GM18951 (cell line): ENCODE data around the gene EXOSC1.
A peak's percentile ranks its signal among the peaks of the same experiment; 100 is the strongest.
"Not testable (repeated sequence)": the region's sequence is repeated elsewhere in the genome, so short reads cannot be mapped to it uniquely, and the experiment has no call there.

ENCODE experiments used
- POLR2A ChIP-seq: IDR thresholded peaks from 4 replicates; pipeline ENCODE4 v1.6.1; 2011; ENCODE audit warnings: mild to moderate bottlenecking; ENCODE audit not compliant: insufficient read length, insufficient read depth; ENCODE audit errors: extremely low read depth
- in situ Hi-C: fragments of 300-500 bp; cut with MboI; formaldehyde crosslinking; loops from one replicate; pipeline ENCODE4 v1.12.0; 2022; ENCODE audit warnings: low sequenced_read_pairs, mixed read lengths, inconsistent platforms; ENCODE audit not compliant: unreplicated experiment

The EXOSC1 gene

DNA sequence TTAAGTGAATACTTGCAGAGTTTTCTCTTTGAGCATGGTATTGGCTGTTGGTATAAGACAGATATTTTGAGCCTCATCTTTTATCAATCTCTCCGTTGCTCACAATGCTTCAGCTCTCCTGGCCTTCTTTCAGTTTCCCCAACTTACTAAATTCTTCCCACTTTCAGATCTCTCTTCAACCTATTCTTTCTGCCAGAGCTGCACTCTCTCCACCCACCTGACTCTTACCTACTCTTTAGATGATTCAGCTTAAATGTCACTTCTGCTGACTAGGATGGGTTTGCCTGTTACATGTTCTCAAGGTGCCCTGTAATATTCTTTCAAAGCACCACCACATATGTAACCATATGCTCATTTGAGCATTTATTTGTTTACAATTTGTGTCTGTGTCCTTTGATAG is 1.6 kb downstream of the EXOSC1 start:
- in situ Hi-C loops, result no loop called here
- no peak for TF ChIP-seq POLR2A

DNA sequence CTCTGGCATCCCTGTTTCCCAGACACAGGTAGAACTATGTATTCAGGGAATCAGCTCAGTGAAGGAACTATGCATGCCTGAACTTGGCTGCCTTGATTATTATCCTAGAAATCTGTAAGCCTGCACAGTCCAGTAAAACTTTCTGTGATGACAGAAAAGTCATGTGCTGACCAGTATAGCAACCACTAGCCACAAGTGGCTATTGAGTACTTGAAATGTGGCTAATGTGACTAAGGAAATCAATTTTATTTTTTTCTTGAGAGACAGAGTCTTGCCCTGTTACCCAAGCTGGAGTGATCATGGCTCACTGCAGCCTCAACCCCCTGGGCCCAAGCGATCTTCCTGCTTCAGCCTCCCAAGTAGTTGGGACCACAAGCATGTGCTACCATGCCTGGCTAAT is 3.5 kb downstream of the EXOSC1 start:
- in situ Hi-C loops, result no loop called here

DNA sequence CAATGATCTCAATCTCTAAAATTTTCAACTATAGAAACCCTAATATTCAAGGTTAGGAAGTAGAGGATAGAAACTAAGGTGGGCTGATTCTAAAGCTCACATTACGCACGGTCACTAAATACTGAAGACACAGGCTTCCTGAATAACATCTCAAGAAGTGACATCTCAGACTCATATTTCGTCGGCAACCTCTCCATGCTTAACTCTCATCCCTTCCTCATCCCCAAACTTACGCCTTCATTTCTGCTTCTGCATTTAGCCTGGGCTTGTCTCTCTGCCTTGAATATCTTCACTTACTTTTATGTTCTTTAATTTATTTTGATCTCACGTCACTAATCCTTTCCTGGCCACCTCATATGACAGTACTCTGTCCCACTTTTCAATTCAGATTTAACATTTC is 10.6 kb downstream of the EXOSC1 start:
- in situ Hi-C loops, result no loop called here
- TF ChIP-seq POLR2A, result no peak

More for the DNA sequence above, 3.5 kb downstream of the EXOSC1 start:
- no peak for TF ChIP-seq POLR2A

DNA sequence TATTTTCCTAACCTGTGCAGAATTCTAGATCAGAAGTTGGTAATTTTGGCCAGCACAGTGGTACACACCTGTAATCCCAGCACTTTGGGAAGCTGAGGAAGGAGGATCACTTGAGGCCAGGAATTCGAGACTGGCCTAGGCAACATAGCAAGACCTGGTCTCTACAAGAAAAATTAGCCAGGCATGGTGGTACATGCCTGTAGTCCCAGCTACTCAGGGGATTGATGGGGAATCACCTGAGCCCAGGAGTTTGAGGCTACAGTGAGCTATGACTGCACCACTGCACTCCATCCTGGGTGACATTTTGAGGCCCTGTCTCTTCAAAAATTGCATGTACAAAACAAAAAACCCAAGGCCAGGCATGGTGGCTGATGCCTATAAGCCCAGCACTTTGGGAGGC is 11.2 kb downstream of the EXOSC1 start:
- in situ Hi-C loops, result no loop called here
- no peak for TF ChIP-seq POLR2A

DNA sequence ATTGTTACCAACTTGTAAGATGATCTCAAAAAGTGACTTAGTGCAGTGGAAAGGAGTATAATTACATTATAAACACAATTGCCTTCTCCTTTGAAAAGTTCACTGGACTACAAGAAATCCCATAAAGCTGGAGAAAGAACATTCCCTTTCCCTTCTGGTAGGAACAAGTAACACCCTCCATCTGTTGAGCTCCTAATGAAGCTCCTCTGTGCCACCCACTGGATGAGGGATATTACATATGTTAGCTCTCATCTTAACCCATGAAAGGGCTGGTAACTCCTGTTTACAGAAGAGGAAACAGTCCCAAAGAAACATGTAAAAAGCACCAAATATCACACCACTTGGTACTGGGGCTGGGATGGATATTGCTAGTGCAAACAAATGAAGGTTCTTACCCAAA is 11.8 kb downstream of the EXOSC1 start:
- no peak for TF ChIP-seq POLR2A
- in situ Hi-C loops, result no loop called here

DNA sequence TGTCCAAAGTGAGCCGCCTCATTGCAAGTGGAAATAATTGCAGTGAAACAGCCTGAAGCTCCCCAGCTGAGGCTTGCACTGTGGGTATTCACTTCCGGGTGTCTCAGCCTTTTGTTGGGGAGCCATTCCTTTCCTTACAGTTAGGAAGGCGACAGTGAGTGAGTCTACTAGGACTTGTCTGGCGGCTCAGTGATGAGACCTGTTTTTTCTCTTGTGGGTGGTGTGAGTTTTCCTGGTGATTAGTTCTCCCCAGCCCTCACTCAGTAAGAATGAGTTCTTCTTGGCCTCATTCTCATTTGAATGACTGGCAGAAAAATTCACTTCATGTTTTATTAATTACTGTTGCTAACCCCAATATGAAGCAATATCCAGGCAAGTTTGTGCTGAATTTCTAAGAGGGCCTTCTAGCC is 17.2 kb downstream of the EXOSC1 start:
- in situ Hi-C loops, result no loop called here
- no peak for TF ChIP-seq POLR2A

DNA sequence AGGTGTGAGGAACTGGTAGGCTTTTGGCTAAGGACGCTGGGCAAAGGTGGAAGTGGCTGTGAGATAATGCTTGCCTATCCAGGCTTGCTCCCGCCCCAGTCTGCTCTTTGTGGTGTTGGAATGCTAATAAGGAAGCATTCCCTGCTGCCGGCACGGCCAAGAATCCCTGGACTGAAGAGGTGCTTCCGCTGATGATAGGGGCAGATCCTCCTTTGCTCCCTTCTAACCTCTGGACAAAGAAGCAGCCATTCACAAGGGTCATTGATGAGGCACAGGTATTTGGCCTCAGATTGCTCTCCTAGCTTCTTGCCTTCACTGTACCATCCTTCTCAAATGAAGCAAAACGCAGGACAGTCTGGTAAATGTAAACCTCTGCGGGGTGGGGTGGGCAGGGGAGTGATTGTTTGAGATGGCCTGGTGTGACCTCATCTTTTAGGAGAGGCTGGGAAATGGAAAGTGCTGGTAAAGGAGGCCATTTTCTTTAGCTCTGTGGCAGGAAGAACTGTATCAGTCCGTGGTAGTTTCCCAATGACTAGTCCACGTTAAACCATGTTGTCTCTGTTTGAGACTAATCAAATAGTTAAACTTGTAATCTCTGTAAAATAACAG is 18.1 kb downstream of the EXOSC1 start:
- in situ Hi-C loops, result no loop called here
- no peak for TF ChIP-seq POLR2A

DNA sequence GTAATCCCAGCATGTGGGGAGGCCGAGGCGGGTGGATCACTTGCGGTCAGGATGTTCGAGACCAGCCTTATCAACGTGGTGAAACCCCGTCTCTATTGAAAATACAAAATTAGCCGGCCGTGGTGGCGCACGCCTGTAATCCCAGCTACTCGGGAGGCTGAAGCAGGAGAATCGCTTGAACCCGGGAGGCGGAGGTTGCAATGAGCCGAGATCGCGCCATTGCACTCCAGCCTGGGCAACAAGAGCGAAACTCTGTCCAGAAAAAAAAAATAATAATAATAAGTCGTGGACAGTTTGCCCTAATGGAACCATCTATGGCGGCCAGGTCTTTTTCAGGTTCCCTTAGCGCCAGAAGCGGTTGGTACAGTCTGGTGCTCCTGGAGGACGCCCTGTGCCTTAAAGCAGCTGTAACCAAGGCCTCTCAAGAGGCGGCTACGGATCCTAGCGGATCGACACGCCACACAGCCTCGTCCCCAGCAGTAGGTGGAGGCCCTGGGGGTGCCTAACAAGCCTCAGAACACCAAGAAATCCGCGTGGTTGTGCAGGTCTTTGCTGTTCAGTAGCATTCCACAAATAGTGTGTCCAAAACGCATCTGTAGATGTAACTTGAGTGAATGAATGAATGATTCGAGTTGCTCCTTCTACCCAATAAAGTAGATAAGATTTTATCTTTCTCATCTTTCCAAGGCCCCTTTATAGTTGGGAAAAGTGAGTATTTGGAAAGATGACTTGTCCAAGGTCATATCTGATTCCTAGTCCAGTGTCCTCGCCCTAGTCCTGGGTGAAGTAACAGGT is 18.8 kb downstream of the EXOSC1 start:
- TF ChIP-seq POLR2A, result no peak
- in situ Hi-C loops, result no loop called here

DNA sequence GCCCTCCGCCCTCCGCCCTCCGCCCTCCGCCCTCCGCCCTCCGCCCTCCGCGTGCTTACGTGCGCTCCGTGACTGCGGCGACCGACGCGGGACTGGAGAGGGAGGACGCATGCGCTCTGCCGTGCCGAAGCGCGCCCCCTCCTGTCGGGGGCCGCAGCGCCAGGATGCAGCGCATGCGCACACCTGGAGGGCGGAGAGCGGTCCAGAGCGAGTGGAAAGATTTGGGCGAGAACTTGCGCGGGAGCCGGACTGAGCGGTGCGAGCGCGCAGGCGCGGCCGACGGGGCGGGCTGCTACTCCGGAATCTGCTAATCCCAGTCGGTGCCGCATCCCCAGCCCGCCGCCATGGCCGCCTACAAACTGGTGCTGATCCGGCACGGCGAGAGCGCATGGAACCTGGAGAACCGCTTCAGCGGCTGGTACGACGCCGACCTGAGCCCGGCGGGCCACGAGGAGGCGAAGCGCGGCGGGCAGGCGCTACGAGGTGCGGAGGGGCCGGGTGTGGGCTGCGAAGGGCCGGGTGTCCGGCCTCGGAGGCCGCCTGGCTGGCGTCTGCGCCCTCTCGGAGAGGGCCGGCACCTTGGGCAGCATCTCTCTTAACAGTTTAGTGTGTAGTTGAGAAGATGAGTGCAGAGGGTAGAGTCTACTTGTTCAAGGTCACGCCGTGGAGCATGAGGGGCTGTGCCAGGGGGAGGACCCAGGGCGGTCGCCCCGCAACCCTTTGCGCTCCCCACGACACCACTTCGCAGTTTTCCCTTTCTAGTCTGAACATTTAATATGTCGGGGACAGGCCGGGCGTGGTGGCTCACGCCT is 19.6 kb downstream of the EXOSC1 start, which contains the start of gene PGAM1:
TSS of gene PGAM1 (plus strand) at position 228 of the 812 bp plus-strand sequence. CDS start at position 345, 117 bp downstream.
- TF ChIP-seq POLR2A, result peak; percentile 81
- in situ Hi-C loops, result no loop called here

DNA sequence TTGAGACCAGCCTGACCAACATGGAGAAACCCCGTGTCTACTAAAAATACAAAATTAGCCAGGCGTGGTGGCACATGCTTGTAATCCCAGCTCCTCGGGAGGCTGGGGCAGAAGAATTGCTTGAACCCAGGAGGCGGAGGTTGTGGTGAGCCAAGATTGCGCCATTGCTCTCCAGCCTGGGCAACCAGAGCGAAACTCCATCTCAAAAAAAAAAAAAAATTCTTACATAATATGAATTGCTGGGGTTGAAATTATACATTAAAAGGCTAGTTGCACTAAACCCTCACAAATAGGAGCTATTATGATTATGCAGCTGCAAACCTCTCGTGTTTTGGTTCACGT is 22.1 kb downstream of the EXOSC1 start:
- in situ Hi-C loops, result not testable (repeated sequence)

DNA sequence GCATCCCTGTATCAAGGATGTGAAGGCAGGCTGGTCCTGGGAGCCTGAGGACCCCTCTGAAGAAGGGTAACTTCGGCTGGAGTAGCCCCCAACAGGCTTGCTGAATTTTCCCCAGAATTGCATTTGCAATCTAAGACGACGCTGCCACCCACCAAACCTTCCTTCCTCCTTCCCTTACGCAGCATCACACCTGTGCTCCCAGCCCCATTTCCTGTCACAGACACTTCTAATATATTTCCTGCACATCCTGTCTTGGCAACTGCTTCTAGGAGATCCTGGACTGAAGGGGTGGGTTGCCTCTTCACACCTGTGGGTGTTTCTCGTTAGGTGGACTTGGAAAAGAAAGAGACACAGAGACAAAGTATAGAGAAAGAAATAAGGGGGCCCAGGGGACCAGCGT is 29.2 kb downstream of the EXOSC1 start:
- in situ Hi-C loops, result no loop called here
- no peak for TF ChIP-seq POLR2A

DNA sequence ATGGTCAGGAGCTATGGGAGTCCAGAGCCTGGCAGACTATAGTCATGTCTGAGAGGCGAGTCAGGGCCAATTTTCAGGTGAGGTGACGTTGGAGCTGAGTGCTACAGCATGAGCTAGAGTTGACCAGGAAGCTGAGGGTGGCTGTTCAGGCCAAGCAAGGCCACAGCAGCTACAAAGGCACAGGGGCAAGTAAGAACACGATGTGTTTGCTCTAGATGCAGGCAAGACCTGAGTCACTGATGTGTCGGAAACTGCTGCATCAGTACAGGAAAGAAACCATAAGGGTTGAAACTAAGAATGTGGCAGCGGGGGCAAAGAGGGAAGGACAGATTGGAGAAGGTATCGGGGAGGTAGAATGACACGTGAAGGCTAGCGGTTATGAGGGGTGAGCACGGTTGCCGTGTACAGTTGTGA is 32.9 kb downstream of the EXOSC1 start:
- in situ Hi-C loops, result no loop called here
- TF ChIP-seq POLR2A, result no peak

DNA sequence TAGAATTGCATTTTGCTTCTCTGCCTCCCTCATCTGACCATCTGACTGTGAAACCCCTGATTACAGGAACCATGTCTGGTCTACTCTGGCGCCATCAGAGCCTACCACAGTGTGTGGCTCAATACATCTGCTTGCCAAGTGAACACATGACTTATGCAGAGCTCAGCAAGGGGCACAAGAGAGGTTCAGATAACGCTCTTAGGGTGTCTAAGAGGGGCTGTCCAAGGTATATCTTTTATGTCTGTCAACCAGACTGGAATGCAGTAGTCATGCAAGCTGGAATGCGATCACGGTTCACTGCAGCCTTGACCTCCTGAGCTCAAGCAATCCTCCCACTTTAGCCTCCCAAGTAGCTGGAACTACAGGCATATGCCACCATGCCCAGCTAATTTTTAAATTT is 34.4 kb downstream of the EXOSC1 start:
- in situ Hi-C loops, result no loop called here
- TF ChIP-seq POLR2A, result no peak
